MV-4-11 (cell line): ENCODE results near the gene SNAI1.
A peak's percentile ranks its signal among the peaks of the same experiment; 100 is the strongest.

ENCODE experiments used
- DNase-seq: peaks from one replicate; lab custom pipeline; 2025; lab: John Stamatoyannopoulos, UW

The SNAI1 gene

GRCh38 chr20:50013976-50014375 is 31.2 kb downstream of the SNAI1 start:
- peak; percentile 20 for DNase-seq

- DNase-seq: no peak
Measured at GRCh38 chr20:50014570-50015562, 32.1 kb downstream of the SNAI1 start.

DNA sequence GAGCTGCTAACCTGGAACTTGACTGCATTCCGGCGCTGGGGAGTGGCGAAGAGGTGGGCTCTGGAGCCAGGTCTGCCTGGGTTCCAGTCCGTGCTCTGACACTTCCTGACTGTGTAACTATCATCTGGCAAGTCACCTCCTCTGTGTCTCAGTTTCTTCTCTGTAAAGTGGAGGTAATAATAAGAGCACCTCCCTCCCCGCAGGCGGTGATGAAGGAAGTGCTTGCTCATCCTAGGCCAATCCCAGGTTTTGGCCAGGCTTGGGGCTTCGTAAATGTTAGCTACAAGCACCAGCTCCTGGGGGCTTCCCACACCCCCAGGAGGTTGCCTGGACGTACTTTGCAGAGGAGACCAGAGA is 32.8 kb downstream of the SNAI1 start:
- no peak for DNase-seq

- no peak for DNase-seq
Measured at GRCh38 chr20:50015993-50016770, 33.4 kb downstream of the SNAI1 start.

DNA sequence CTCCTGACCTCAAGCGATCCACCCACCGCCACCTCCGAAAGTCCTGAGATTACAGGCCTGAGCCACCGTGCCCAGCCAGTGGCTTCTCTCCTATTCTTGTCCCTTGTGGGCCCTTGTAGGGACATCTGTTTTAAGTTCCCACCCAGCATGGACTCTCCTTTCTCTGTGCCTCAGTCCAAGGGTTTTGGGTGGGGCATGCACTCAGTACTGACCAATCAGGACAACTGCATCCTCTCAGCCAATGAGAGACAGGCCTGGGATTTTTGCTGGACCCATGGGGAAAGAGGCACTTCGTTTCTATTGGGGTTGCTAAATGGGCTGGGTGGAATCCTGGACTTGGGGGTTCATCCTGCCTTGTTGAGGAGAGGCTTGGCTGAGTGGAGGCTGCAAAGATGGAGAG is 34.4 kb downstream of the SNAI1 start:
- no peak for DNase-seq

GRCh38 chr20:50017576-50018248 is 34.9 kb downstream of the SNAI1 start:
- DNase-seq: no peak

- no peak for DNase-seq
Measured at GRCh38 chr20:50019466-50020256, 36.9 kb downstream of the SNAI1 start.

DNA sequence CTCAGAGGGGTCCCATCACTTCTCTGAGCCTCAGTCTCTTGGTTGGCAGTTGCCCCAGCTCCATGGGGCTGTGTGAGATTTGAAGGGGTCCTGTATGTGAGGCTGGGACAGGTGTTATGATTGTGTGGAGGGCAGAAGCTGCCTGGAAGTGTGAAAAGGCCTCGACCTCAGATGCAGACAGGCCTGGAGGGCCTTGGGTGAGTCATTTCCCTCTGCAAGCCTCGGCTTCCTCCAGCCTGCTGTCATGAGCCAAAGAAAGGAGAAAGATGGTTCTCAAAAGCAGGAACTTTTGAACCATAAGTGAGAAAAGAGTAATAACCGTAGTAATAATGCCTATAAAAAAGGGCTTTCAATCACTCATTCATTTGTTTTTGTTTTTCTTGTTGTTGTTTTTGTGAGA is 37.5 kb downstream of the SNAI1 start:
- peak; percentile 68 for DNase-seq

- no peak for DNase-seq
Measured at GRCh38 chr20:50022676-50023075, 39.9 kb downstream of the SNAI1 start.

DNA sequence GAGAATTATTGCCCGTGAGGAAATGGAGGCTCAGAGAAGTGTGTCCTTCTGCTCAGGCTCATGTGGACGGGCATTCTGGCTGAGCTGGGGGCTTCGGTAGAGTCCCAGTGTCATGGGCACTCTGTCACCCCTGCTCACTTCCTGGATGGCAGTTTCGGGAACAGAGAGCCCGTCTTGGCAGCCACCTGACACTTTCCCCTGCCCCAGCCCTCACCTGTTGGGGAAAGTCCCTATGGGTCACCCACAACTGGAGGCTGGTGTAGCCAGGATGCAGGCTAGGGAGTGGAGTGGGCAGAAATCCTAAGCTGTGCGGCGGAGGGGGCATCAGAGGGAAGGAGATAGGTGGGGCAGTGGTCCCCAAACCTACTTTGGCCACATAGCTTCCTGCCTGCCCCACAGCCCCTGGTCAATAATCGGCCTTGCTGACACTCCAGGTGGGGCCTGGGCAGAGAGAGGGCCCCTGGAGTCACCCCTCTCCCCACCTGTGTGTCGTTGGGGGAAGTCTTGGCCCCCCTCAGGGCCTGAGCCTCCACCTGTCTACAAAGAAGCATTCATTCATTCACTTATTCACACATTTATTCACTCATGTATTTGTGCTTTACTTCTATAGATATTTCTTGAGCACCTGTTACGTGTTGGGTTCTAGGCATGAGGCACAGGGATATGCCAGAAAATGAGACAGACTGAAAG is 40.5 kb downstream of the SNAI1 start:
- DNase-seq: no peak

DNA sequence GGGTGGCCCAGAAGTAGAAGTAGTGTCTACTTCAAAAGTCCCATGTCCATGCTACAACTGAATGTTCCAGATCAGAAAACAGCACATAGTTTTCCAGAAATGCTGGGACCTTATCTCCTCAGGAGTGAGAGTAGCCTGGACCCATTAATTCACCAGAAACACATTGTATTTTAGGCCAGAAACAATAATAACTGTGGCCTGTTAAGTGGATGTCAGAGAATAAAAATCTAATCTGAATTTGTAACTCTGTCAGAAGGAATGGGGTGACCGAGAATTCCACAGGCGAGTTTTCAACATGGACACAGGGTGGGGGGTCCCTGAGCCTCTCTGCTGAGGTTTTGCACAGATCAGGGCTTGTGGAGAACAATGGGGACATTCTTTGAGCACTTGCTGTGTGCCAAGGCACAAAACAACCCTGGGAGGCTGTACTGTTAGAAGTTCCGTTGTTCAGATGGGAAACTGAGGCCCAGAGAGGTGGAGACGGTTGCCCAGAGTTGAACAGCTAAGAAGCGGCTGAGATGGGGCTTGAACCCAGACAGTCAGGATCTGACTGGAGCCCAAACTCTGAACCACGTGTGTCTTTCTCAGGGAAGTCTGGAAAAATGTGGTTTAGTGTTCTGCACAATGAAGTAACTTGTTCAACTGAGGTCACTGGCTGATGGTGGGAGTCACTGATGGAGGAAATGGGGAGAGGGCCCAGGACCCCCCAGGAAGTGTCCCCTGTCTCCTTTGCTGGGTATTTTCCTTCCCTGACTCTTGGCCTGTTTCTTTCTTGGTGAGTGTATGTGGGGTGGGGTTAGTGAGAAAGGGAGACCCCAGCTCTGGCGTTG is 44.2 kb downstream of the SNAI1 start:
- no peak for DNase-seq

- no peak for DNase-seq
Measured at GRCh38 chr20:50027611-50028105, 44.9 kb downstream of the SNAI1 start.

GRCh38 chr20:50029083-50029696 is 46.4 kb downstream of the SNAI1 start:
- no peak for DNase-seq

- peak; percentile 73 for DNase-seq
Measured at GRCh38 chr20:50029697-50030461, 47.1 kb downstream of the SNAI1 start.

- no peak for DNase-seq
Measured at GRCh38 chr20:50032955-50033666, 50.3 kb downstream of the SNAI1 start.

GRCh38 chr20:50034567-50035180 is 51.9 kb downstream of the SNAI1 start:
- DNase-seq: no peak

DNA sequence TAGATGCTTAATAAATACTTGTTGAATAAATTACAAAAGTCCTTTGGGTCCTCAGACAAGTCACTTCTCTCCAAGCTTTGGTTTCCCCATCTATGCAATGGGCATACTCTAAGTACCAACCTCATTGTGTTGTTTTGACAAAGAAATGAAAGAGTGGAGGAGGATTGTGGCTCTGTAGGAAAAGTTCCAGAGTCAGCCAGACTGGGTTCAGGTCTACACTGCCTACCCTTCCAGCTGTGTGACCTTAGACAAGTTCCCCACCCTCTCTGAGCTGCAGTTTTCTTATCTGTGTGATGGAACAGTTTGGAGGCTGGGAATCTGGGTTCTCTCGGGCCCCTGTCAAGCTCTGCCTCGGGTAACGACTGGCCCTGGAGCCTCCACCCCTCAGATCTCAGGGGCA is 53.9 kb downstream of the SNAI1 start:
- no peak for DNase-seq

GRCh38 chr20:50037123-50037522 is 54.3 kb downstream of the SNAI1 start:
- no peak for DNase-seq
